K562 (cell line): ENCODE data around the gene SPRYD7. TPM values are rescaled to one million over a fixed set of nuclear protein-coding genes. Genes with fewer than 3 reads are reported as not detected.

ENCODE experiments used
- CBX5 ChIP-seq: IDR thresholded peaks from 2 replicates; pipeline ENCODE4 v1.6.1; 2014; ENCODE audit warnings: low read depth, borderline replicate concordance
- ELF2 ChIP-seq: fragments of 250-450 bp; sonication (Bioruptor Pico); IDR thresholded peaks from 2 replicates; pipeline ENCODE4 v1.5.0; 2021; ENCODE audit warnings: mild to moderate bottlenecking
- ILF3 ChIP-seq: fragments of 450-650 bp; IDR thresholded peaks from 2 replicates; pipeline ENCODE4 v1.6.1; 2018; ENCODE audit warnings: antibody characterized with exemption, mild to moderate bottlenecking, moderate library complexity, borderline replicate concordance
- KDM1A ChIP-seq, 2 experiments: fragments of 450-650 bp; IDR thresholded peaks; 2 replicates each; pipeline ENCODE4 v1.6.1; 2016; ENCODE audit warnings: mild to moderate bottlenecking in 2 of 2
- KLF1 ChIP-seq: fragments of 450-650 bp; IDR thresholded peaks from 2 replicates; pipeline ENCODE4 v1.6.1; 2016; ENCODE audit warnings: missing genetic modification characterization, missing compliant biosample characterization
- MAFG ChIP-seq: fragments of 450-650 bp; conservative IDR thresholded peaks from 2 replicates; pipeline ENCODE4 v1.6.1; 2016; ENCODE audit warnings: missing genetic modification characterization, missing compliant biosample characterization
- NCOR1 ChIP-seq: fragments of 450-650 bp; IDR thresholded peaks from 2 replicates; pipeline ENCODE4 v1.6.1; 2016; ENCODE audit warnings: mild to moderate bottlenecking, moderate library complexity
- SMAD3 ChIP-seq: fragments of 450-650 bp; formaldehyde crosslinking; conservative IDR thresholded peaks from 2 replicates; pipeline ENCODE4 v1.4.0; 2020; ENCODE audit warnings: mild to moderate bottlenecking
- TARDBP ChIP-seq: fragments of 450-650 bp; IDR thresholded peaks from 2 replicates; pipeline ENCODE4 v1.6.1; 2016
- THRAP3 ChIP-seq: fragments of 450-650 bp; IDR thresholded peaks from 2 replicates; pipeline ENCODE4 v1.6.1; 2016; ENCODE audit warnings: mild to moderate bottlenecking, inconsistent platforms, borderline replicate concordance
- U2AF1 ChIP-seq: fragments of 200-400 bp; formaldehyde crosslinking; optimal IDR thresholded peaks from 2 replicates; pipeline ENCODE3; 2017; ENCODE audit warnings: mild to moderate bottlenecking, low read depth, low read length, moderate library complexity
- YY1 ChIP-seq, 3 experiments: IDR thresholded peaks; 2 replicates each; pipeline ENCODE4 v1.6.1; 2011; ENCODE audit warnings: low read length in 2 of 3, mild to moderate bottlenecking in 2 of 3, moderate library complexity in 2 of 3, borderline replicate concordance in 1 of 3, control low read depth in 1 of 3, low read depth in 1 of 3; ENCODE audit not compliant: insufficient read depth in 3 of 3, insufficient replicate concordance in 2 of 3, control insufficient read depth in 1 of 3, insufficient read length in 1 of 3; ENCODE audit errors: extremely low read depth in 1 of 3
- ZNF347 ChIP-seq: fragments of 450-650 bp; formaldehyde crosslinking; IDR thresholded peaks from 2 replicates; pipeline ENCODE4 v1.4.0; 2020; ENCODE audit warnings: low read depth, mild to moderate bottlenecking, moderate library complexity
- ZNF644 ChIP-seq: fragments of 200-800 bp; sonication (Bioruptor generic); IDR thresholded peaks from 2 replicates; pipeline ENCODE4 v1.6.1; 2016; ENCODE audit warnings: low read depth, missing genetic modification characterization, missing compliant biosample characterization
- ZNF830 ChIP-seq: fragments of 250-450 bp; sonication (Bioruptor Pico); IDR thresholded peaks from 2 replicates; pipeline ENCODE4 v1.5.0; 2021; ENCODE audit warnings: mild to moderate bottlenecking
- polyA plus RNA-seq, 8 experiments: library from polyadenylated mRNA; depleted of rRNA in 4 of 8; stranded (reverse) in 5 of 8; unstranded in 3 of 8; fragments of >200 nt; fragmentation: Nextera tagmentation in 2 of 8; fragmentation: Illumina TruSeq in 1 of 8; extraction: Ambion mirVana in 2 of 8; extraction: Trizol in 1 of 8; gene quantifications; 2 replicates each; pipeline versions ENCODE4 v1.2.1 to v1.2.3, GENCODE V29; 2011 to 2014; ENCODE audit warnings: inconsistent platforms in 1 of 8, missing spikeins in 1 of 8
- total RNA-seq, 7 experiments: library from RNA; depleted of rRNA in 6 of 7; stranded (reverse); fragments of >200 nt in 6 of 7; fragmentation: Illumina TruSeq in 2 of 7; extraction: Trizol in 2 of 7; gene quantifications; 2 replicates each; pipeline versions ENCODE4 v1.2.1 to v1.2.3, GENCODE V29; 2011 to 2021; ENCODE audit warnings: low replicate concordance in 1 of 7
- TF ChIP-seq, protein P1 (sequence below): fragments of 250-450 bp; sonication (Bioruptor Pico); IDR thresholded peaks from 2 replicates; pipeline ENCODE4 v1.8.0; 2022; ENCODE audit warnings: moderate library complexity, mild to moderate bottlenecking, inconsistent platforms
- TF ChIP-seq, protein P2 (sequence below): fragments of 450-650 bp; IDR thresholded peaks from one replicate; pipeline ENCODE4 v1.6.1; 2018; ENCODE audit warnings: mild to moderate bottlenecking, moderate library complexity; ENCODE audit not compliant: partially characterized antibody
- TF ChIP-seq, protein P3 (sequence below): fragments of 200-400 bp; formaldehyde crosslinking; IDR thresholded peaks from 2 replicates; pipeline ENCODE4 v1.6.1; 2017; ENCODE audit warnings: mild to moderate bottlenecking, low read depth, low read length, moderate library complexity
- TF ChIP-seq, protein P4 (sequence below): IDR thresholded peaks from 2 replicates; pipeline ENCODE4 v1.6.1; 2011; ENCODE audit not compliant: insufficient read length; ENCODE audit errors: extremely low read depth
- TF ChIP-seq, protein P5 (sequence below): fragments of 250-450 bp; sonication (Bioruptor Pico); IDR thresholded peaks from 2 replicates; pipeline ENCODE4 v1.8.0; 2021; ENCODE audit warnings: moderate library complexity, mild to moderate bottlenecking, inconsistent platforms
- TF ChIP-seq, protein P6 (sequence below): fragments of 450-650 bp; IDR thresholded peaks from 2 replicates; pipeline ENCODE4 v1.6.1; 2016

The SPRYD7 gene
- total and polyA plus RNA-seq, 9 of the 15 experiments (the other 6 are each of a cell fraction or from before 2014, with no cell fraction given) = 4.3 to 11.0 (median 7.9) TPM

DNA sequence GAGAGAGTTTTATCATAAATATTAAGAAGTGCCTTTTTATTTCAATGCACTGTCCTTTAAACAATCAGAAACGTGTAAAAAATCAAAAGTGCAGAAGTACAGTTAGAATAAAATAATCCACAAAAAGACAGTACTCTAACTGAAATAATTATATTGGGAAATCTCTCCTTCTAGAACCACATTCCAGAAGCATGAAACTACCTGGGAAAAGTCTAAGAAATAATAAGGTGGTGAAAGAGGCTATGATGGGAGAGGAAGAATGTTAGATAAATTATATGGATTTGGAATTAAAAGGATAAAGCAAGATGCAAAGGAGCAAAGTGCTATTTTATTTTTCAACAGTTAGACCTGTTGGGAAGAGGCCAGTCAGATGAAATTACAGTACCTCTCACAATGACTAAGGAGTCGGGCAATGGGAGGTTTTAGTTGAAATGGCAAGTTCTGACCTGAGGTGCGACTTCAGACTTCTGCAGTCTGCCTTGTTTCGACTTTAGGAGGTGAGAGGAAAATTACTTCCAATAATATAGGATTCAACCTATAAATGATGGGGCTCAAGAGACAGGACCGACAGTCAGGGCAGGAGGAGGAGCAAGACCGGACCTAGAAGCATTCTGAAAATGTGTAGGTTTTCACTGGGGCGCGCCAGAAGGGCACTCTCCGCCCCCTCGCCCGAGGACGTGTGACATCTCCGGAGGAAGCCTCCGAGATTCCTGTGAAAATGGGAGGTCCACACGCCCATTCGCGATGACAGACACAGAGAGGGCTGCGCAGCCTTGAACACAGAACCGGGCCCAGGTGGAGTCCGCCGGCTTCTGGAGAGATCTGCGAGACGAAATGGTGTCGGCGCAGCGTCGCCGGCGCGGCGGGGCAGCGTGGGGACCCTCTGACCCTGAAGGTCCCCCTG, 717 bp downstream of the SPRYD7 start (continued):
- TF ChIP-seq YY1 (IDR thresholded peaks at IDR 0.05; ENCODE audit: borderline replicate concordance in 1 of 3, control insufficient read depth in 1 of 3, extremely low read depth in 1 of 3, insufficient read depth in 3 of 3, insufficient read length in 1 of 3, insufficient replicate concordance in 2 of 3, low read depth in 1 of 3, low read length in 2 of 3) = no peak
- no peak for TF ChIP-seq THRAP3
- TF ChIP-seq, protein P1, sequence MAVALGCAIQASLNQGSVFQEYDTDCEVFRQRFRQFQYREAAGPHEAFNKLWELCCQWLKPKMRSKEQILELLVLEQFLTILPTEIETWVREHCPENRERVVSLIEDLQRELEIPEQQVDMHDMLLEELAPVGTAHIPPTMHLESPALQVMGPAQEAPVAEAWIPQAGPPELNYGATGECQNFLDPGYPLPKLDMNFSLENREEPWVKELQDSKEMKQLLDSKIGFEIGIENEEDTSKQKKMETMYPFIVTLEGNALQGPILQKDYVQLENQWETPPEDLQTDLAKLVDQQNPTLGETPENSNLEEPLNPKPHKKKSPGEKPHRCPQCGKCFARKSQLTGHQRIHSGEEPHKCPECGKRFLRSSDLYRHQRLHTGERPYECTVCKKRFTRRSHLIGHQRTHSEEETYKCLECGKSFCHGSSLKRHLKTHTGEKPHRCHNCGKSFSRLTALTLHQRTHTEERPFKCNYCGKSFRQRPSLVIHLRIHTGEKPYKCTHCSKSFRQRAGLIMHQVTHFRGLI = no peak
- TF ChIP-seq U2AF1 = no peak
- no peak for TF ChIP-seq ZNF830 (CRISPR knock-in tag)
- no peak for TF ChIP-seq KLF1 (tag)
- no peak for TF ChIP-seq ELF2 (CRISPR knock-in tag)
- no peak for TF ChIP-seq MAFG (tag)
- peak; percentile 18 to 54; a peak in 2 of 4 replicates for TF ChIP-seq KDM1A (IDR thresholded peaks at IDR 0.05)
- TF ChIP-seq, protein P2, sequence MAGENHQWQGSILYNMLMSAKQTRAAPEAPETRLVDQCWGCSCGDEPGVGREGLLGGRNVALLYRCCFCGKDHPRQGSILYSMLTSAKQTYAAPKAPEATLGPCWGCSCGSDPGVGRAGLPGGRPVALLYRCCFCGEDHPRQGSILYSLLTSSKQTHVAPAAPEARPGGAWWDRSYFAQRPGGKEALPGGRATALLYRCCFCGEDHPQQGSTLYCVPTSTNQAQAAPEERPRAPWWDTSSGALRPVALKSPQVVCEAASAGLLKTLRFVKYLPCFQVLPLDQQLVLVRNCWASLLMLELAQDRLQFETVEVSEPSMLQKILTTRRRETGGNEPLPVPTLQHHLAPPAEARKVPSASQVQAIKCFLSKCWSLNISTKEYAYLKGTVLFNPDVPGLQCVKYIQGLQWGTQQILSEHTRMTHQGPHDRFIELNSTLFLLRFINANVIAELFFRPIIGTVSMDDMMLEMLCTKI = no peak
- TF ChIP-seq ILF3 = no peak
- TF ChIP-seq, protein P3, sequence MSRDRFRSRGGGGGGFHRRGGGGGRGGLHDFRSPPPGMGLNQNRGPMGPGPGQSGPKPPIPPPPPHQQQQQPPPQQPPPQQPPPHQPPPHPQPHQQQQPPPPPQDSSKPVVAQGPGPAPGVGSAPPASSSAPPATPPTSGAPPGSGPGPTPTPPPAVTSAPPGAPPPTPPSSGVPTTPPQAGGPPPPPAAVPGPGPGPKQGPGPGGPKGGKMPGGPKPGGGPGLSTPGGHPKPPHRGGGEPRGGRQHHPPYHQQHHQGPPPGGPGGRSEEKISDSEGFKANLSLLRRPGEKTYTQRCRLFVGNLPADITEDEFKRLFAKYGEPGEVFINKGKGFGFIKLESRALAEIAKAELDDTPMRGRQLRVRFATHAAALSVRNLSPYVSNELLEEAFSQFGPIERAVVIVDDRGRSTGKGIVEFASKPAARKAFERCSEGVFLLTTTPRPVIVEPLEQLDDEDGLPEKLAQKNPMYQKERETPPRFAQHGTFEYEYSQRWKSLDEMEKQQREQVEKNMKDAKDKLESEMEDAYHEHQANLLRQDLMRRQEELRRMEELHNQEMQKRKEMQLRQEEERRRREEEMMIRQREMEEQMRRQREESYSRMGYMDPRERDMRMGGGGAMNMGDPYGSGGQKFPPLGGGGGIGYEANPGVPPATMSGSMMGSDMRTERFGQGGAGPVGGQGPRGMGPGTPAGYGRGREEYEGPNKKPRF = no peak
- TF ChIP-seq, protein P4, sequence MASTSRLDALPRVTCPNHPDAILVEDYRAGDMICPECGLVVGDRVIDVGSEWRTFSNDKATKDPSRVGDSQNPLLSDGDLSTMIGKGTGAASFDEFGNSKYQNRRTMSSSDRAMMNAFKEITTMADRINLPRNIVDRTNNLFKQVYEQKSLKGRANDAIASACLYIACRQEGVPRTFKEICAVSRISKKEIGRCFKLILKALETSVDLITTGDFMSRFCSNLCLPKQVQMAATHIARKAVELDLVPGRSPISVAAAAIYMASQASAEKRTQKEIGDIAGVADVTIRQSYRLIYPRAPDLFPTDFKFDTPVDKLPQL = no peak
- TF ChIP-seq TARDBP = no peak
- no peak for TF ChIP-seq NCOR1
- TF ChIP-seq, protein P5, sequence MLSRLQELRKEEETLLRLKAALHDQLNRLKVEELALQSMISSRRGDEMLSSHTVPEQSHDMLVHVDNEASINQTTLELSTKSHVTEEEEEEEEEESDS (CRISPR knock-in tag) = no peak
- no peak for TF ChIP-seq SMAD3
- TF ChIP-seq, protein P6, sequence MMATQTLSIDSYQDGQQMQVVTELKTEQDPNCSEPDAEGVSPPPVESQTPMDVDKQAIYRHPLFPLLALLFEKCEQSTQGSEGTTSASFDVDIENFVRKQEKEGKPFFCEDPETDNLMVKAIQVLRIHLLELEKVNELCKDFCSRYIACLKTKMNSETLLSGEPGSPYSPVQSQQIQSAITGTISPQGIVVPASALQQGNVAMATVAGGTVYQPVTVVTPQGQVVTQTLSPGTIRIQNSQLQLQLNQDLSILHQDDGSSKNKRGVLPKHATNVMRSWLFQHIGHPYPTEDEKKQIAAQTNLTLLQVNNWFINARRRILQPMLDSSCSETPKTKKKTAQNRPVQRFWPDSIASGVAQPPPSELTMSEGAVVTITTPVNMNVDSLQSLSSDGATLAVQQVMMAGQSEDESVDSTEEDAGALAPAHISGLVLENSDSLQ = peak; percentile 20; the same call in 1 of the 2 replicates
- no peak for TF ChIP-seq ZNF644
- TF ChIP-seq ZNF347 (CRISPR knock-in tag) = no peak
- TF ChIP-seq CBX5 = no peak
